ENCODE data around the gene ARHGEF25.
A peak's percentile ranks its signal among the peaks of the same experiment; 100 is the strongest.

ARHGEF25 gene

DNA sequence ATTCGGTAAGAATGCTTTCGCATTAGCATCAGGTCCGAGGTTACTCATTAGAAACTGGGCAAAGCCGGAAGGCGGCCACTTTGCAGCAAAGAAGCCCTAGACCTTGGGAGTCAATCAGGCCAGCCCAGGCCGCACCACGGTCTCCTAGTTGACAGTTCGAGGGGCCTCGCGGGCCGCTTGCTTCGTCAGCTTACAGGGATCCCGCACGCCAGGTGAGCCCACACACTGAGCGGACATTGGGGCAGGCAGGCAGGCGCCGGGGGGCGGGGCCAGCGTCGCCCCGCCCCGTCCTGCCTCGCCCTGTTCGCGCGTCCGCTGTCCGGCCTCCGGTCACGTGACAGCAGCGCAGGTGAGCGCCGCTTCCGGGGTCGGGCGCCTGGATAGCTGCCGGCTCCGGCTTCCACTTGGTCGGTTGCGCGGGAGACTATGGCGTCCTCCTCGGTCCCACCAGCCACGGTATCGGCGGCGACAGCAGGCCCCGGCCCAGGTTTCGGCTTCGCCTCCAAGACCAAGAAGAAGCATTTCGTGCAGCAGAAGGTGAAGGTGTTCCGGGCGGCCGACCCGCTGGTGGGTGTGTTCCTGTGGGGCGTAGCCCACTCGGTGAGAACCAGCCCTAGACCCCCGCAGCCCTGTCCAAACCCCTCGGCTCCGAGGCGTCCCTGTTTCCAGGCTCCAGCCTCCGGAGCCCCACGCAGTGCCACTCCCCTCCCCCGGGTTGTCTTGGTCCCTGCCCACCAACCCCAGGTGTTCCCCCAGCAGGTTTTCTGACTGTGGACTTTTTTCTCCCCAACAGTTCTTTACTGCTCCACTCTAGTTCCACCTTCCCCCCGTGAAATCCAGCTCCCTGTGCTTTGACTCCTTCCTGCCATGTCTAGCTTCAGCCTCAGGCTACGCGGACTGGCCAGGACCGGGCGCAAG lies 20.1 kb upstream of the ARHGEF25 start, which contains the start of gene PIP4K2C:
Gene PIP4K2C (plus strand): TSS at position 329 of the 918 bp plus-strand sequence. CDS start 98 bp downstream, at position 427.
- 0 out of 2 replicates have a peak within 1 kb of the TSS, but pooled peaks have one; percentile 2 for H3K27ac ChIP-seq
- TF ChIP-seq, protein P1, sequence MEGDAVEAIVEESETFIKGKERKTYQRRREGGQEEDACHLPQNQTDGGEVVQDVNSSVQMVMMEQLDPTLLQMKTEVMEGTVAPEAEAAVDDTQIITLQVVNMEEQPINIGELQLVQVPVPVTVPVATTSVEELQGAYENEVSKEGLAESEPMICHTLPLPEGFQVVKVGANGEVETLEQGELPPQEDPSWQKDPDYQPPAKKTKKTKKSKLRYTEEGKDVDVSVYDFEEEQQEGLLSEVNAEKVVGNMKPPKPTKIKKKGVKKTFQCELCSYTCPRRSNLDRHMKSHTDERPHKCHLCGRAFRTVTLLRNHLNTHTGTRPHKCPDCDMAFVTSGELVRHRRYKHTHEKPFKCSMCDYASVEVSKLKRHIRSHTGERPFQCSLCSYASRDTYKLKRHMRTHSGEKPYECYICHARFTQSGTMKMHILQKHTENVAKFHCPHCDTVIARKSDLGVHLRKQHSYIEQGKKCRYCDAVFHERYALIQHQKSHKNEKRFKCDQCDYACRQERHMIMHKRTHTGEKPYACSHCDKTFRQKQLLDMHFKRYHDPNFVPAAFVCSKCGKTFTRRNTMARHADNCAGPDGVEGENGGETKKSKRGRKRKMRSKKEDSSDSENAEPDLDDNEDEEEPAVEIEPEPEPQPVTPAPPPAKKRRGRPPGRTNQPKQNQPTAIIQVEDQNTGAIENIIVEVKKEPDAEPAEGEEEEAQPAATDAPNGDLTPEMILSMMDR (conservative IDR thresholded peaks at IDR 0.05; ENCODE audit: low read depth, low read length): no peak; the same call in 1 of the 2 replicates

DNA sequence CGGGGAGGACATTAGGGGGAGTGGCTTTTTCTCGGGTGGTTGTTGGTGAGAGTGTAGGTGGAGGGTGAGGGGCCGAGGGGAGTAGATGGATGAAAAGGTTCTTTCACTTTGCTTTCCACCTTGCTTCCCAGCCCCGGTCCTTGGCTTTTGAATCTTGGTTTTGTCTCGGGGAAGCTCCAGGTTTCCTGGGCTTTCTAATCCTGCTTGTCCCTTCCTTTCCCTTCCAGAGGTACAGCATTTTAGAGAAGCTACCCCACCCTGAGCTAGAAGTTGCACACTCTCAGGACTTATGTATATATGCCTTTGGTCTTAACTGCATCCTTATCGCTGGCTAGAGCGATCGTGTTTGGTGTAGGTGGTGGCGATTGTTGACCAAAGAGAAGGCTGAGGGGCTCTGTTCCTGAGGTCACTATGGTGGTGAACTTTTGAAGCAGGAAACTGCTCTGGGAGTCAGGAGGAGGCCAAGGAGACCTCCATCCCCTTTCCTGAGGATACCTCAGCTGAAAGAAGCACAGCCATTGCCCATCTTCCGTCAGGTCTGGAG lies 19.4 kb upstream of the ARHGEF25 start:
- H3K9ac ChIP-seq: peak overlapping the region; percentile 53; the same call in 1 of the 2 replicates
- H3K27me3 ChIP-seq (ENCODE audit: insufficient read depth, low read depth): no peaks in the 10 kb centered on the region; the same call in 1 of the 2 replicates
- peaks cover 18% of the 10 kb centered on the region; the same call in 1 of the 2 replicates for H3K79me2 ChIP-seq (ENCODE audit: insufficient read depth, low read depth)
- no peak overlapping the region for H3K27ac ChIP-seq
- H4K20me1 ChIP-seq (ENCODE audit: insufficient read depth): no peaks in the 10 kb centered on the region
- peak overlapping the region; percentile 96 for H3K4me2 ChIP-seq
- peaks cover 27% of the 10 kb centered on the region for H3K4me1 ChIP-seq (ENCODE audit: low read depth, poor library complexity, severe bottlenecking)
- H2AFZ ChIP-seq (ENCODE audit: low read depth): peak overlapping the region; percentile 76
- 0 out of 2 replicates have a peak, but pooled peaks cover 3% of the 10 kb centered on the region for H3K36me3 ChIP-seq (ENCODE audit: insufficient read depth)
- peak overlapping the region; percentile 80 for H3K4me3 ChIP-seq (IDR thresholded peaks at IDR 0.05; ENCODE audit: insufficient read depth, low read depth, low read length)
- TF ChIP-seq, protein P1 (conservative IDR thresholded peaks at IDR 0.05; ENCODE audit: low read depth, low read length): no peak

More for the DNA sequence above, 20.1 kb upstream of the ARHGEF25 start, which contains the start of gene PIP4K2C:
- no peaks in the 10 kb centered on the region for H4K20me1 ChIP-seq (ENCODE audit: insufficient read depth)
- H3K4me2 ChIP-seq: peak within 1 kb of the TSS; percentile 96
- H3K36me3 ChIP-seq (ENCODE audit: insufficient read depth): 0 out of 2 replicates have a peak, but pooled peaks cover 3% of the 10 kb centered on the region
- peaks cover 27% of the 10 kb centered on the region for H3K4me1 ChIP-seq (ENCODE audit: low read depth, poor library complexity, severe bottlenecking)
- H3K9ac ChIP-seq: peak within 1 kb of the TSS; percentile 53
- H3K4me3 ChIP-seq (IDR thresholded peaks at IDR 0.05; ENCODE audit: insufficient read depth, low read depth, low read length): peak within 1 kb of the TSS; percentile 80
- H2AFZ ChIP-seq (ENCODE audit: low read depth): peak within 1 kb of the TSS; percentile 76
- no peaks in the 10 kb centered on the region; the same call in 1 of the 2 replicates for H3K27me3 ChIP-seq (ENCODE audit: insufficient read depth, low read depth)
- peaks cover 18% of the 10 kb centered on the region; the same call in 1 of the 2 replicates for H3K79me2 ChIP-seq (ENCODE audit: insufficient read depth, low read depth)

DNA sequence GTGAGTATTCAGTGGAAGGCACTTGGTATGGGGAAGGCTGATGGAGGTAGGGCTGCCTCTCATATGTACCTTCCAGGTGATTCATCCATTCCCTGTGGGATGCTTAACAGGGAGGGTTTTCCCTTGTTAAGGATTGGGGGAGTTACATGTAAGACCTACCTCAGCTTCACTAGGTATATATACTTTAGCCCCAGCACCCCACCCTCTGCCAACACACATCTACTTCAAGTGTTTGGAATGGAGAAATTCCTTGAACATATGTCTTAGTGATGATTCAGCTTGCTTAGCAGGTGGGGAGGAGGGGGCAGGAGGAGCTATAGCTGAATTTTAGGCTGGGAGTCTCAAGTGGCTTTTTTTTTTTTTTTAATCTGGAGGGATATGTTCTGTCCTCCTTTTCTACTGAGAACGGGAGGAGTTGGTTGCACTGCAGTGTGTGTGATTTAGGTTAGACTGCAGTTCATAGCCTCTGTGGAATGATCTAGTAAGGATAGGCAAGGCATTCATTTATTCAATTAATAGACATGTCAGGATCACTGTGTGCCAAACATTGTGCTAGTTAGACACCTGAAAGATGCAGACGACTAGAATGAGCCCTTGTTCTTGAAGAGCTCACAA lies 18.6 kb upstream of the ARHGEF25 start:
- Histone ChIP-seq H3K27ac (no peak overlapping the region), H3K4me3 (IDR thresholded peaks at IDR 0.05; ENCODE audit: insufficient read depth, low read depth, low read length) (no peak overlapping the region), H3K27me3 (ENCODE audit: insufficient read depth, low read depth) (no peaks in the 10 kb centered on the region; the same call in 1 of the 2 replicates), H3K79me2 (ENCODE audit: insufficient read depth, low read depth) (peaks cover 18% of the 10 kb centered on the region; the same call in 1 of the 2 replicates), H2AFZ (ENCODE audit: low read depth) (no peak overlapping the region), H3K9ac (no peak overlapping the region), H3K4me1 (ENCODE audit: low read depth, poor library complexity, severe bottlenecking) (peaks cover 27% of the 10 kb centered on the region), H3K4me2 (peak overlapping the region; percentile 96), H3K36me3 (ENCODE audit: insufficient read depth) (0 out of 2 replicates have a peak, but pooled peaks cover 3% of the 10 kb centered on the region), H4K20me1 (ENCODE audit: insufficient read depth) (no peaks in the 10 kb centered on the region)
- TF ChIP-seq, protein P1 (conservative IDR thresholded peaks at IDR 0.05; ENCODE audit: low read depth, low read length): no peak

DNA sequence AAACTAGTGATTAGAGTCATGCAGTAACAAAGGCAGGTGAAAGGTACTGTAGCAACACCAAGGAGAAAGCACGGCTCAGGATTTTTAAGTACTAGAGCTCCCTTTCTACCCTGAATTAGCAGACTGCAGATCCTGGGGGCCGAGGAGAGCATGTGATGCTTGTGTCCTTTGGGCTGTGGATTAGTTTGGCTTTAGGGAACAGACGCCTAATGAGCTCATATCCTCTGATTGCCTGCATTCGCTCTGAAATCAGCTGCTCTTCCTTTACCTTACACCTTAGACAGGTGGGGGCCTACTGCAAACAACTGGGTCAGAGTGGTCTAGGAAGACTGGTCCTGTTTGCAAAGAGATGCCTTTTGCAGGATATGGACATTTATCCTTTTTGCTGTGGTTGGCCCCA lies 18.0 kb upstream of the ARHGEF25 start:
- Histone ChIP-seq H3K27ac (no peak overlapping the region), H3K4me3 (IDR thresholded peaks at IDR 0.05; ENCODE audit: insufficient read depth, low read depth, low read length) (no peak overlapping the region), H3K4me2 (no peak overlapping the region), H3K36me3 (ENCODE audit: insufficient read depth) (0 out of 2 replicates have a peak, but pooled peaks cover 3% of the 10 kb centered on the region), H3K4me1 (ENCODE audit: low read depth, poor library complexity, severe bottlenecking) (peaks cover 27% of the 10 kb centered on the region), H3K79me2 (ENCODE audit: insufficient read depth, low read depth) (peaks cover 18% of the 10 kb centered on the region; the same call in 1 of the 2 replicates), H4K20me1 (ENCODE audit: insufficient read depth) (no peaks in the 10 kb centered on the region), H3K9ac (no peak overlapping the region), H3K27me3 (ENCODE audit: insufficient read depth, low read depth) (no peaks in the 10 kb centered on the region), H2AFZ (ENCODE audit: low read depth) (no peak overlapping the region)
- TF ChIP-seq, protein P1 (conservative IDR thresholded peaks at IDR 0.05; ENCODE audit: low read depth, low read length): no peak
